KMS-11 (cell line): ENCODE results near the gene LPP.

Experiments
- H2AFZ ChIP-seq: fragments of 200-600 bp; sonication (generic); 2 replicates; pipeline ENCODE4 v1.6.1; 2016; ENCODE audit warnings: antibody characterized with exemption, mixed run types, low read depth
- H3K27ac ChIP-seq: fragments of 200-600 bp; sonication (generic); 2 replicates; pipeline ENCODE4 v1.6.1; 2016; ENCODE audit warnings: mild to moderate bottlenecking, mixed run types
- H3K27me3 ChIP-seq: fragments of 200-600 bp; sonication (generic); 2 replicates; pipeline ENCODE4 v1.6.1; 2017; ENCODE audit warnings: mild to moderate bottlenecking, low read depth, mixed run types, moderate library complexity; ENCODE audit not compliant: insufficient read depth
- H3K36me3 ChIP-seq: fragments of 200-600 bp; sonication (generic); 2 replicates; pipeline ENCODE4 v1.6.1; 2017; ENCODE audit warnings: mild to moderate bottlenecking, mixed run types; ENCODE audit not compliant: insufficient read depth
- H3K4me1 ChIP-seq: fragments of 200-600 bp; sonication (generic); 2 replicates; pipeline ENCODE4 v1.6.1; 2016; ENCODE audit warnings: mild to moderate bottlenecking, low read depth, mixed run types; ENCODE audit not compliant: poor library complexity, severe bottlenecking
- H3K4me2 ChIP-seq: fragments of 200-600 bp; sonication (generic); 2 replicates; pipeline ENCODE4 v1.7.0; 2016; ENCODE audit warnings: mild to moderate bottlenecking, mixed run types
- H3K4me3 ChIP-seq: fragments of 200-600 bp; sonication (generic); IDR thresholded peaks from 2 replicates; pipeline ENCODE4 v1.6.1; 2017; ENCODE audit warnings: low read depth, low read length, mixed read lengths; ENCODE audit not compliant: insufficient read depth
- H3K79me2 ChIP-seq: fragments of 200-600 bp; sonication (generic); 2 replicates; pipeline ENCODE4 v1.6.1; 2016; ENCODE audit warnings: low read depth, mixed run types; ENCODE audit not compliant: insufficient read depth
- H3K9ac ChIP-seq: fragments of 200-600 bp; sonication (generic); 2 replicates; pipeline ENCODE4 v1.6.1; 2016; ENCODE audit warnings: mild to moderate bottlenecking, mixed run types
- H4K20me1 ChIP-seq: fragments of 200-600 bp; sonication (generic); 2 replicates; pipeline ENCODE4 v1.6.1; 2016; ENCODE audit warnings: mild to moderate bottlenecking, mixed run types; ENCODE audit not compliant: insufficient read depth
- CTCF ChIP-seq: fragments of 200-600 bp; sonication (generic); conservative IDR thresholded peaks from 2 replicates; pipeline ENCODE4 v1.6.1; 2017; ENCODE audit warnings: low read depth, mild to moderate bottlenecking, antibody characterized with exemption, low read length, moderate library complexity, mixed read lengths

Gene LPP

GRCh38 chr3:188624828-188625227 lies 470.9 kb downstream of the LPP start:
- Histone ChIP-seq H3K9ac (no peak overlapping the region), H3K36me3 (no peaks in the 10 kb centered on the region)

GRCh38 chr3:188627652-188628051 lies 473.7 kb downstream of the LPP start:
- no peaks in the 10 kb centered on the region for H3K4me1 ChIP-seq
- no peak overlapping the region for H3K9ac ChIP-seq
- no peaks in the 10 kb centered on the region for H4K20me1 ChIP-seq
- no peak overlapping the region for H3K4me3 ChIP-seq
- no peaks in the 10 kb centered on the region for H3K79me2 ChIP-seq
- no peaks in the 10 kb centered on the region for H3K36me3 ChIP-seq
- TF ChIP-seq CTCF, result no peak
- no peaks in the 10 kb centered on the region for H3K27me3 ChIP-seq
- no peak overlapping the region for H2AFZ ChIP-seq
- no peak overlapping the region for H3K4me2 ChIP-seq
- H3K27ac ChIP-seq, result no peak overlapping the region

More at GRCh38 chr3:188624828-188625227, 470.9 kb downstream of the LPP start:
- H3K4me1 ChIP-seq, result no peaks in the 10 kb centered on the region
- no peaks in the 10 kb centered on the region for H3K79me2 ChIP-seq
- no peak overlapping the region for H2AFZ ChIP-seq
- no peak overlapping the region for H3K4me2 ChIP-seq
- no peak for TF ChIP-seq CTCF
- H4K20me1 ChIP-seq, result no peaks in the 10 kb centered on the region
- H3K27ac ChIP-seq, result no peak overlapping the region
- no peak overlapping the region for H3K4me3 ChIP-seq
- no peaks in the 10 kb centered on the region for H3K27me3 ChIP-seq

GRCh38 chr3:188631291-188632010 lies 477.5 kb downstream of the LPP start:
- Histone ChIP-seq H2AFZ (no peak overlapping the region), H3K36me3 (no peaks in the 10 kb centered on the region), H3K27me3 (no peaks in the 10 kb centered on the region), H3K27ac (no peak overlapping the region), H3K9ac (no peak overlapping the region), H3K4me2 (no peak overlapping the region), H3K4me1 (no peaks in the 10 kb centered on the region), H3K79me2 (no peaks in the 10 kb centered on the region), H4K20me1 (no peaks in the 10 kb centered on the region), H3K4me3 (no peak overlapping the region)
- no peak for TF ChIP-seq CTCF

GRCh38 chr3:188633206-188633605 lies 479.2 kb downstream of the LPP start:
- no peak for TF ChIP-seq CTCF
- H4K20me1 ChIP-seq, result no peaks in the 10 kb centered on the region
- no peaks in the 10 kb centered on the region for H3K79me2 ChIP-seq
- no peaks in the 10 kb centered on the region for H3K4me1 ChIP-seq
- no peaks in the 10 kb centered on the region for H3K27me3 ChIP-seq
- no peak overlapping the region for H3K4me2 ChIP-seq
- no peak overlapping the region for H3K27ac ChIP-seq
- no peak overlapping the region for H2AFZ ChIP-seq
- H3K36me3 ChIP-seq, result no peaks in the 10 kb centered on the region
- no peak overlapping the region for H3K9ac ChIP-seq
- H3K4me3 ChIP-seq, result no peak overlapping the region
